ENCODE results near the gene VPS37D. TPM values are rescaled to one million over a fixed set of nuclear protein-coding genes. Genes with fewer than 3 reads are reported as not detected.
"Not testable (repeated sequence)": the region's sequence is repeated elsewhere in the genome, so short reads cannot be mapped to it uniquely, and the experiment has no call there.

VPS37D gene
- polyA plus RNA-seq (ENCODE audit: insufficient read length in 10 of 10), result 1 to 10 TPM; 1.9 to 4.4 (median 2.6) TPM
- long read RNA-seq, donor 1, partial matches to known transcripts, result 0 of 1 reads
- long read RNA-seq, donor 1, other reads (novel, unspliced or antisense), result 0 of 1 reads
- long read RNA-seq, donor 2, partial matches to known transcripts, result 0 of 2 reads
- long read RNA-seq, donor 2, other reads (novel, unspliced or antisense), result 0 of 2 reads
- long read RNA-seq, donor 3, result 0 reads
- long read RNA-seq, donor 4, partial matches to known transcripts, result 0 of 1 reads
- long read RNA-seq, donor 4, other reads (novel, unspliced or antisense), result 0 of 1 reads
- long read RNA-seq, donor 5, transcript VPS37D-201 (4 exons, 1,624 nt), result major isoform, 6 of 6 reads
- long read RNA-seq, donor 5, partial matches to known transcripts, result 0 of 6 reads
- long read RNA-seq, donor 5, other reads (novel, unspliced or antisense), result 0 of 6 reads
- long read RNA-seq, donor 6, partial matches to known transcripts, result 0 of 1 reads
- long read RNA-seq, donor 6, other reads (novel, unspliced or antisense), result 0 of 1 reads
- long read RNA-seq, donor 7, partial matches to known transcripts, result 0 of 2 reads
- long read RNA-seq, donor 7, other reads (novel, unspliced or antisense), result 0 of 2 reads
- long read RNA-seq, donor 8, partial matches to known transcripts, result 0 of 2 reads
- long read RNA-seq, donor 8, other reads (novel, unspliced or antisense), result 0 of 2 reads
- long read RNA-seq, donor 9, partial matches to known transcripts, result 0 of 1 reads
- long read RNA-seq, donor 9, other reads (novel, unspliced or antisense), result 0 of 1 reads

DNA sequence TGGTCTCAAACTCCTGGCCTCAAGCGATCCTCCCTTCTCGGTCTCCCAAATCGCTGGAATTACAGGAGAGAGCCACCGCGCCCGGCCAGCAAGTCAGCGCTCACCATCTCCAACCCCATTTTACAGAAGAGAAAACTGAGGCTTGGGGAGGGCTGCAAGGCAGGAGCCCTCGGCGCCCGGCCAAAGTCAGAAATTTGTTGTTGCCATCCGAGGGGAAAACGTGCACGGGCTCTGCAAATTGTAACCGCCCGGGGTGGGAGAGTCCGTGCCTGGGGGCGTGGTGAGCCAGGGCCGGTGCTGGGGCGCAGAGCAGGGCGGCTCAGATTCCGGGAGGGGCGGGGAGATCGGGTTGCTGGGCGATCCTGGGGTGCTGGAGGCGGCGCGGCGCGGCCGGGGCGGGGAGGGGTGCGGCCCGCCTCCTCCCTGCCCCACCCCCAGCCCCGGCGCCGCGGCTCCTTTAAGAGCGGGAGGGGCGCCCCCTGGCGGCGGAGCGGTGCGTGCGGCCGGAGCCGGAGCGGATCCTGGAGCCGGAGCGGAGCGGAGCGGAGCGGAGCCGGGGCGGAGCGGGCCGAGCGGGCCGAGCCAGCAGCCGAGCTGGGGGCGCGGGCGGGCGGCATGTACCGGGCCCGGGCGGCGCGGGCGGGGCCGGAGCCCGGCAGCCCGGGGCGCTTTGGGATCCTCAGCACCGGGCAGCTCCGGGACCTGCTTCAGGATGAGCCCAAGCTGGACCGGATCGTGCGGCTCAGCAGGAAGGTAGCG lies at the start of gene VPS37D:
Gene VPS37D (plus strand): TSS at position 488 of the 759 bp plus-strand sequence. CDS start 128 bp downstream, at position 616.
- peak; percentile 86 to 95 (median 93) for DNase-seq

DNA sequence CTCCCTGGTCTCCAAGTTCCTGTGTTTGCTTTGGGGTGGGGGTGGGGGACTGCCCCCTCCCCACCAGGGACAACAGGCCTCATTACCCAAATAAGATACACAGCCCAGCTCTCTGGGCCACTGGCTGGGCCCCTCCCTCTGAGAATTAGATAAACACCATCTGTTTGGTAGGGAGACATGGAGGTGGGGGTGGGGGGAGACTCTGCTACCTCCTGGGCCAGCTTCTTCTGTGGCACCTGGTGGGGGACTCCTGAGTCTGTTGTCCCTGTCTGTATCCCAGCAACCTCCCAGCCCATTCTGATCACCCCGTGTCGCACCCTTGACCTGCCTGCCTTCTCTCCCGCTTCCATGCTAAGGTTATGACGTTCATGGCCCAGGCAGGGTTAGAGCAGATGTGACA lies 49.1 kb upstream of the VPS37D start:
- no peak for DNase-seq

DNA sequence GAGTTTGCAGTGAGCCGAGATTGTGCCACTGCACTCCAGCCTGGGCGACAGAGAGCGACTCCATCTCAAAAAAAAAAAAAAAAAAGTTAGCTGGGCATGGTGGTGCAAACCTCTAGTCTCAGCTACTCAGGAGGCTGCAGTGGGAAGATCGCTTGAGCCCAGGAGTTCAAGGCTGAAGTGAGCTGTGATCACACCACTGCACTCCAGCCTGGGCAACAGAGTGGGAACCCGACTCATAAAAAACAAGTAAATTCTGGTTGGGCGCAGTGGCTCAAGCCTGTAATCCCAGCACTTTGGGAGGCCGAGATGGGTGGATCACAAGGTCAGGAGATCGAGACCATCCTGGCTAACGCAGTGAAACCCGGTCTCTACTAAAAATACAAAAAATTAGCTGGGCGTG lies 48.2 kb upstream of the VPS37D start:
- not testable (repeated sequence) for DNase-seq

DNA sequence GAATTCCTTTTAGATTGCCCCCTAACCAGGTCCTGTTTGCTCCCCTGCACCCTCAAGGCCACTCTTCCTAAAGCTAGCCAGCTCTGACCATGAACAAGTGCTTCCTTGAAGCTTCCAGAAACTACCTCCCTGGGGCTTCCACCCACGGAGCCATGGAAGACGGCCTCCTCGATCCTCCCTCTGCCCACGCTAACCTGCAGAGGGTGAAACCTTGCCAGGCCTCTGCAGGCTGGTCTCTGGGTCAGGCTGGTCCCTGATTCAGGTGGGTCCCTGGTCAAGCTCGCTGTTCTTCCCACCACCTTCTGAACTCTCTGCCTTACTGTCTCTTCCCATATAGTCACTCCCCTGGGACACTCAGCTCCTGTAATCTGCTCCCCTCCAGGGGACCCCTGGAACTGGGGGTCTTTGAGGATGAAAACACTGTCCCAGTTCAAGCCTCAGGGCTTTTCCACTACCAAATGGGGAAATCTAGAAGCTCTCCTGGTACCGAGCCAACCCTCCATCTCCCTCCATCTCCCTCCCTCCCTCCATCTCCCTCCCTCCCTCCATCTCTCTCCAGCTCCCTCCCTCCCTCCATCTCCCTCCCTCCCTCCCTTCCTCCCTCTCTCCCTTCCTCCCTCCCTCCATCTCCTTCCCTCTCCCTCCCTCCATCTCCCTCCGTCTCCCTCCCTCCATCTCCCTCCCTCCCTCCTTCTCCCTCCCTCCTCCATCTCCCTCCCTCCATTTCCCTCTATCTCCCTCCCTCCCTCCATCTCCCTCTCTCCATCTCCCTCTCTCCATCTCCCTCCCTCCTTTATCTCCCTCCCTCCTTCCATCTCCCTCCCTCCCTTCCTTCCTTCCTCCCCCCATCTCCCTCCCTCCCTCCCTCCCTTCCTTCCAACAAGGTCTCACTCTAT lies 46.2 kb upstream of the VPS37D start:
- DNase-seq, result no peak

- no peak for DNase-seq
Observed at GRCh38 chr7:73622527-73622908, 45.1 kb upstream of the VPS37D start.

DNA sequence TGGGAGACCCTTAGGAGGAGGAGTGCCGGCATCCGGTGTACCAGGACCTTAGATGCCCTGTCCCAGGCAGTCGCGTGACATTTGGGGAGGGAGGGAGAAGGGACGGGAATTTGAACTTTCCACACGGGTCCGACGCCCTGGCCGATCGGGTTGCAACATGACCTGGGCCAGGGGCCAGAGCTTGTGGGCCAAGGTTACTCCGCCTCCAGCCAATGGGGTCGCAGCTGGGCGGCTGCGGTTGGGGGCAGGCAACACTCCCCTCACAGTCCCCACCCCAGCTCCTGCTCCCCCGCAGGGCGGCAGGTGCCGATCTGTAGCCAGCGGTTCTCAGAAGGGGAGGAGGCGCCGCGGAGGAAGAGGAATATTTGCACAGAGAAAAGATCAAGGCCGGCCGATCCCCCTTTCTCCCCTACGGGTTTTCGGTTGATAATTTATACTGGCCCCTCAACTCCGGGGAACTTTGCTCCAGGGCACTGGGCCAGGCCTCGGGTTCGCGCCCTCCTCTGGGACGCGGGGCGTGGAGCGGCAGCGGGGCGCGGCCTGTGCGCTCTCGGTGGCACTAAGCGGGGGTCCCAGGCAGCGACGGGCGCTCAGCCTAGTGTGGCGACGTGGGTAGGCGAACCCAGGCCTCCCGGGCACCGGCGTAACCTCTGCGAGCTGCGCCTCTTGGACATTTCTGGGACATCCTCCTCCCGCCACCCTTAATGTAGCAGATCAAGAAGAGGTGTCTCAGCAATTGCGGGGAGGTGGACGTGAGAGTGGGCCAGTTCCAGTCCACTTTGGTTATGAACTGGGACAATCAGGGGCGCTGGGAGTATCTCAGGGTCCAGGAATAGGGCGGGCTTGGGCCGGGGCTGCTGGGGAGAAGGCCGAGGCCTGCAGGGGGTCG lies 44.5 kb upstream of the VPS37D start:
- peak in 2 of 3 donors; percentile 17 to 35 for DNase-seq

DNA sequence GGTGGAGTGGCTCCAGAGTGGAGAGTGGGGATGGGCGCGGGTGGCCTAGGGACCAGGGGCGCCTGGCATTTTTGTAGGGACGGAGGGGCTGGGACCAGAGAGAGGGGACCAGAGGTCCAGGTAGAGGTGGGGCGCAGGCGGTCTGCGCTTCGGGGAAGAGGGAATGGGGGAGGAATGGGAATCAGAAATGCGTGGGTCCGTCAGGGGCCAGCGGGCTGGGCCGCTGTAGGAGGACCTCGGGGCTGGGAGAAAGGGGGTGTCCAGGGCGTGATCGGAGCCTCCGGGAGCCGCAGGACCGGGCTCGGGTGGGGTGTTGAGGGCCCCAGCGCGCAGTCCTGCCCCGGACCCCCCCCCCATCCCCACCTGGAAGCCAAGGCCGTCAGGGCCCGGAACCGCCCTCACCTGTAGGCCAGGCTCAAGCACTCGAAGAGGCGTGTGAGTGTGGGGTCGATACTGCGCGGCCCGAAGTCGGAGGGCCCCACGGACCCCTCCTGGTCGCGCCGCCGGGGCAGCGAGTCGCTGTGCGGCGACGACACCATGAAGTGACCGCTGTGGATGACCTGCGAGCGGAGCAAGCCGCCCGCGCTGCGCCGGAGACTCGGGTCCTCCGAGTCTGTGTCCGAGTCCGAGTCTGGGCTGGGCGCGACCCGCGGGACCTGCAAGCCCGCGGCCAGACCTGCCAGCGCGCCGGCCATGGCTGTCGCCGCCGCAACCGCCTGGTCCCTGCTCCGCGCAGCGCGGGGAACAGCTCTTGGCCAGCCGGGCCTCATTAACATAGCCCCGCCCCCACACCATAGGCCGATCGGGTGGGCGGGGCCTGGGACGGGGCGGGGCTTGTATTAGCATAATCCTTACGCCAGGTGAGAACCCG lies 43.6 kb upstream of the VPS37D start, which contains the start of gene MLXIPL:
Gene MLXIPL (minus strand): TSS at position 725 of the 871 bp plus-strand sequence. CDS start 30 bp downstream, at position 695.
- peak; percentile 21 to 64 (median 40) for DNase-seq

DNA sequence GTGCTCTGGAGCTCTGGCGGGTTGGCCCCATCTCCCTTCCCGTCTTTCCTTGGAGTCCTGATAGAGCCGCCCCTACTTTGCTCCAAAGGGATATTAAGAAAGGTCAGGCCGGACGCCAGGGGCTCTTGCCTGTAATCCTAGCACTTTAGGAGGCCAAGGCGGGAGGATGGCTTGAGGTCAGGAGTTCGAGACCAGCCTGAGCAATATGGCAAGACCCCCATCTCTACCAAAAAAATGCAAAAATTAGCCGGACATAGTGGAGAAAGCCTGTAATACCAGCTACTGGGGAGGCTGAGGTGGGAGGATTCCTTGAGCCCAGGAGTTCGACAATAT lies 43.0 kb upstream of the VPS37D start:
- DNase-seq, result no peak

DNA sequence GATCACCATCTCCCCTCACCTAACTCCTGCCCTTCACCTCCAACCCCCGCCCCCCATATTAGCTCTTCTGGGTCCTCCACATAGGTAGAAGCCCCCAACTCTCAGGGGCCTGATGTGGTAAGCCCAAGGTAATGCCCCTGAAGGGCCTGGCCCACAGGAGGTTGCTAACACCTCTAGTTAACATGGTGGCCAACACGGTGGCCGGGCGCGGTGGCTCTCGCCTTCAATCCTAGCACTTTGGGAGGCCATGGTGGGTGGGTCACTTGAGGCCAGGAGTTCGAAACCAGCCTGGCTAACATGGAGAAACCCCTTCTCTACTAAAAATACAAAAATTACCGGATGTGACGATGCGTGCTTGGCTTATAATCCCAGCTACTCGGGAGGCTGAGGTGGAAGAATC lies 42.4 kb upstream of the VPS37D start:
- DNase-seq, result no peak

DNA sequence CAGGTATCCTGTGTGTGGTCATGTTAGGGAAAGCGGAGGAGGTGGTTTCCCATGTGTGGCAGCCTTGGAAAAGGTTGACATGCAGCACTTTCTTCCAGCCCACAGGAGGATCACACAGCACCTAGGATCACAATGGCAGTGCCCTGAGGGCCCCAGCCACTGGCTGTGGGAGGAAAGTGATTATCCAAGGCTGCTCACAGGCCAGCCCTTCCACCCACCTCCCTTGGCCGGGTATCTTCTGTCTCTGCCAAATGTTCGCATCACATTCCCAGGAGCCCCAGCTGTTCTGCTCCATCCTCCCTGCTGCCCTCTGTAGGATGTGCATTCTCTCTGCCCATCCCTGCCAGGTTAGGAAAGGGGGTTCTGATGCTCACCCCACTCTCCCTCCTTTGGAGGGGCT lies 40.8 kb upstream of the VPS37D start:
- DNase-seq, result peak in 1 of 3 donors; percentile 42

GRCh38 chr7:73628504-73628903 lies 39.1 kb upstream of the VPS37D start:
- no peak for DNase-seq

DNA sequence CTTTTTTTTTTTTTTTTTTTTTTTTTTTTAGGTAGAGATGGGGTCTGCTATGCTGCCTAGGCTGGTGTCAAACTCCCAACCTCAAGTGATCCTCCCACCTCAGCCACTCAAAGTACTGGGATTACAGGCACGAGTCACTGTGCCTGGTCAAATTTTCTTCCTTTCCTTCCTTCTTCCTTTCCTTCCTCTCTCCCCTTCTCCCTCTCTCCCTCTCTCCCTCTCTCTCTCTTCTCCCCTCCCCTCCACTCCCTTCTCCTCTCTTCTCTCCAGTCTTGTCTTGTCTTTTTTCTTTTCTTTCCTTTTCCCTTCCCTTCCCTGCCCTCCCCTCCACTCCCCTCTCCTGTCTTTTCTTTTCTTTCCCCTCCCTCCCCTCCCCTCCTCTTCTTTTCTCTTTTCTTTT lies 36.1 kb upstream of the VPS37D start:
- no peak for DNase-seq

GRCh38 chr7:73633323-73633722 lies 34.3 kb upstream of the VPS37D start:
- DNase-seq, result no peak

GRCh38 chr7:73633844-73634243 lies 33.8 kb upstream of the VPS37D start:
- no peak for DNase-seq

- DNase-seq, result no peak
Observed at GRCh38 chr7:73635428-73636200, 32.0 kb upstream of the VPS37D start.

DNA sequence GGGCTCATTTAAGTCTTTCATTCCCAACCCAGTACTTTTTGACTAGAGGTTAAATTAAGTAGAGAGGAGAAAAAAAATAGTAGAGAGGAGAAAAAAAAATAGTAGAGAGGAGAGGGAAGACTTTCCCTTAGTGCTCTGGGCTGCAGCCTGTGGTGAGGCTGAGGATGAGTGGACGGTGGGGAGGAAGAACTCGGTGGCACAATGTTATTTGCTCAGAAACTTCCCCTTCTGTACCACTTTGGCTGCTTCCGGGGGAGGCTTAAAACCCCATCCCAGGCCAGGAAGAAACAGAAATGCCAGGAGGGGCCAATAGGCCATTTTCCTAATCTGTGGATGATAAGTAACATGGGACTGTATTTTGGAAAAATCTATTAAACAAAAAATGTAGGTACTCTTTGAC lies 28.7 kb upstream of the VPS37D start:
- no peak for DNase-seq

DNA sequence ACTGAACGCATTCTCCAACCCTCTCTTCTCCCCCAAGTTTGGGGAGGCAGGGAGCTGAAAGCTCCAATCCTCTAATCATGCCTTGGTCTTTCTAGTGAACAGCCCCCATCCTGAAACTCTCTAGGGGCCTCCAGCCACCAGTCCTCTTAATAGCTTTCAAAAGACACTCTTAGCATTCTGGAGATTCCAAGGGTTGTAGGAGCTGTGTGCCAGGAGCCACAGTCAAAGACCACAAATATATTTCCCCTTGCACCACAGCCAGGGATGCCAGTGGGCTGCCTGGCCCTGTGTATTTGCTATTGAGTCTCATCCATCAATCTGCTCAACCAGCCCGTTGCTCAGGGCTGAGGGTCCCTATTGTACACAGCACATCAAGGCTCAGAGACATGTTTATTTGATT lies 24.8 kb upstream of the VPS37D start:
- DNase-seq, result no peak

- no peak for DNase-seq
Observed at GRCh38 chr7:73644688-73645286, 22.8 kb upstream of the VPS37D start.

Measured in muscle of back (tissue), 13 donors.